ENCODE results near the gene CC2D1A.

GRCh38 chr19:13976446-13976845 lies 70.4 kb downstream of the CC2D1A start:
- TF ChIP-seq POLR2A (IDR thresholded peaks at IDR 0.05; ENCODE audit: low read depth, low read length), result no peak
- TF ChIP-seq POLR2AphosphoS5 (IDR thresholded peaks at IDR 0.05; ENCODE audit: low read depth, low read length), result no peak
- TF ChIP-seq TAF1 (IDR thresholded peaks at IDR 0.05; ENCODE audit: low read depth, low read length), result no peak
- no peak for TF ChIP-seq SPI1 (IDR thresholded peaks at IDR 0.05; ENCODE audit: low read depth, low read length)
- no peak for TF ChIP-seq PAX5 (IDR thresholded peaks at IDR 0.05; ENCODE audit: insufficient read depth, low read length, severe bottlenecking)
